Inferior parietal cortex (tissue), 1 donor: ENCODE measurements around the gene DERL2.
"Not testable (repeated sequence)": the region's sequence is repeated elsewhere in the genome, so short reads cannot be mapped to it uniquely, and the experiment has no call there.

Experiments used
- DNase-seq: peaks from one replicate; pipeline ENCODE4 v3.0.0-alpha.2; 2016; ENCODE audit errors: extremely low spot score

The DERL2 gene

GRCh38 chr17:5437721-5438317, 48.2 kb downstream of the DERL2 start:
- DNase-seq: no peak

DNA sequence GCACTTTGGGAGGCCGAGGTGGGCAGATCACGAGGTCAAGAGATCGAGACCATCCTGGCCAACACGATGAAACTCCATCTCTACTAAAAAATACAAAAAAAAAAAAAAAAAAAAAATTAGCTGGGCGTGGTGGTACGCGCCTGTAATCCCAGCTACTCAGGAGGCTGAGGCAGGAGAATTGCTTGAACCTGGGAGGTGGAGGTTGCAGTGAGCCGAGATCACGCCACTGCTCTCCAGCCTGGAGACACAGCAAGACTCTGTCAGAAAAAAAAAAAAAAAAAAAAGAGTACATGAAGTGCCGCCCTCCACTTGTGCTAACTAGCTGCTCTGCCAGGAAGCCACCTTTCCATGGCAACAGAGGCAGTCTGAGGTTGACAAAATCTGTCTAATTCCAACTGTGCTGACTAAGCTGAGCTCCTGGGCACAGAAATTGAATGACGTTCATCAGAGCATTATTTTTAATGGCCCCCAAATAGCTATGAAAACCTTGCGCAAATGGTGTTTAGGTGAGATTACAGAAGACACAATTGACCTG, 50.1 kb downstream of the DERL2 start:
- not testable (repeated sequence) for DNase-seq

DNA sequence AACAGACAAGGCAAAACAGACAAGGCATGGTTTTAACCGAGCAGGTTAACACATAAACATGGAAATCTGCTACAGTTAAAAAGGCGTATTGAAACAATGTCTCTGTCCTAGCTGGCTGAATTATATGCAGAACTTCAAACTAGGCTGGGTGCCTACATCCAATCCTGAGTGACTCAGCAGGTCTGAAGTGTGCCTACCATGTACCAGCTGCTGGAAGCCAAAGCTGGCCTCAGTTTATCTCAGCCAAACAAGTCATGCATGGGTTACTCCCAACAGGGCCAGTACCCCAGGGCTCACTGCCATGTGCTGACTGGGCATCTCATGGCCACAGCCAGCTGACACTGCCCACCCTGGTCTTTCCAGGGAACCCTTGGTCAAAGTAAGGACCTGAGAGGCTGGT, 51.0 kb downstream of the DERL2 start:
- no peak for DNase-seq

- no peak for DNase-seq
Measured at GRCh38 chr17:5431949-5432556, 53.9 kb downstream of the DERL2 start.

- not testable (repeated sequence) for DNase-seq
Measured at GRCh38 chr17:5431234-5431633, 54.7 kb downstream of the DERL2 start.

- no peak for DNase-seq
Measured at GRCh38 chr17:5430413-5430999, 55.5 kb downstream of the DERL2 start.

DNA sequence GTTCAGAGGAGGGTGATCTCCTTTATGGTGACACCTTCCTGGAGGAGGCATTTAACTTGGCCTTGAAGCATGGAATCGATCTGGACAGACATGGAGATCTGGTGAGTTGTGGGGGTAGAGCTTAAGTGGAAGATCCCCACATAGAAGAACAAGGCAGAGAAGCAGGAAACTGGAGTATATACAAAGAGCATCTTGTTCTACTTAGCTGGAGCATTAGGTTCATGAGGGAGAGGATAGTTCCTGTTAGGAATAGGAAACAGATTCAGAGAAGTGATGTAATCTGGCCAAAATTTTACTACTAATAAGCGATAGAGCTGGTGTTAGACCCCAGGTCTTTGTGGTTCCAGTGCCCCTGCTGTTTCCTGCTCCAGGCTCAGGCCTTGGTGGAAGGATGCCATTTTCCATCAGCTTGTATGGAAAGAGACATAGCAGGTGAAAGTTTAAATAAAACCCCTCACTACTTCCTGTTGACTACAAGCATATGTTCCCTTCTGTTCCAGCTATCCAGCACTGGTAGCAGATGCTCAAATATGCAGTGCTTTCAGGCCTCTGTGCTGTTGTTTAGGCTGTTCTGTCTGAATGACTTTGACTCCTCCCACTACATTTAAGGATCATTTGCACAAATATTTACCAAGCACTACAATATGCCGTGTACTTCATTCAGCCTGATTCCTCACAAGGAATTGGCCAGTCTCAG, 56.6 kb downstream of the DERL2 start:
- no peak for DNase-seq

DNA sequence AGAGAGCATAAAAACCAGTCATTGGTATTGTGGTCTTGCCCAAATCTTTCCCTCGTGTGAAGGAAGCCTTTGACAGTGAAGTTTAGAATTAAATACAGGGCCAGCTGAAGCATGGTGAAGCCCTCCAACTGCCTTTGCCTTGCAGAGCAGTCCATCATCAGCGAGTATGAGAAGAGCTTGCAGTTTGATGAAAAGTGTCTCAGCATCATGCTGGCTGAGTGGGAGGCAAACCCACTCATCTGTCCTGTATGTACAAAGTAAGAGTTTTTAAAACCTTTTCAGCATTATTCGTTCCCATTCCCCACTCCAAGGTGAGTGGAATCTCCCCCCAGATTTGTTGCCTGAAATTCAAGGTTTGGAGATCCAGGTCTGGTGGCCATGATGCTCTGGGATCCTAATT, 60.2 kb downstream of the DERL2 start:
- DNase-seq: no peak

DNA sequence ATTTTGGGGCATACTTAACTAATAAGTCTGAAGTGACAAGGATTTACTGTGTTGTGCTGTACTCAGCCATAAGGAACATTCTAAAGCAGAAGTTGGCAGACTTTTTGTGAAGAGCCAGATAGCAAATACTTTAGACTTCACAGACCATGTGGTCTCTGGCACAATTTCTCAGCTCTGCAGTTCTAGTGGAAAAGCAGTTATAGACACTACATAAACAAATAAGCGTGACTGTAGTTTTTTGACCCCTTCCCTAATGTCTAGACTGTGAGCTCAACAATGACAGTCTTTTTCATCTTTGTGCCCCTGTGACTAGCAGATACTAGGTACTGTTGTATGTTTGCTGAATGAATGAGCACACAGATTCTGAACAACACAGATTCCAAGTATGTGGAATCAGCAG, 61.1 kb downstream of the DERL2 start:
- no peak for DNase-seq

DNA sequence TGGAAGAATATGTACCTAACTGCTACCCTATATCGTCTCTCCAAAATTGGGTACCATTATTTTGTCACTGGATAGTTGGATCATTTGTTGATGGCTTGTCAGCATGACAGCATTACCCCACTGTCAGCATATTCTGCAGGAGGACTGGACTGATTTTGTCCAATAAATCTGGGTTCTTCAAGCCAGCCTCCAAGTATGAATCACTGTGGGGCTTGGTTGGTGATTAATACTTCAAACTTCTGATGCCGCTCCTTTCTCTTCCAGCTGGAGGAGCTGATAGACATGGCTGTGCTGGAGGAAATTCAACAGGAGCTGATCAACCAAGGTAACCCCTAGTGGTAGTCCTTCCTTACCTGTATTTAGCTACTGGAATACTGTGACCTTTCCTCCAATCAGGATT, 63.5 kb downstream of the DERL2 start:
- no peak for DNase-seq
